GM18526 (cell line): ENCODE results near the gene WDR93.
A peak's percentile ranks its signal among the peaks of the same experiment; 100 is the strongest.

Experiments
- POLR2A ChIP-seq: IDR thresholded peaks from 3 replicates; pipeline ENCODE4 v1.6.1; 2011; ENCODE audit not compliant: insufficient read length; ENCODE audit errors: extremely low read depth

The WDR93 gene

DNA sequence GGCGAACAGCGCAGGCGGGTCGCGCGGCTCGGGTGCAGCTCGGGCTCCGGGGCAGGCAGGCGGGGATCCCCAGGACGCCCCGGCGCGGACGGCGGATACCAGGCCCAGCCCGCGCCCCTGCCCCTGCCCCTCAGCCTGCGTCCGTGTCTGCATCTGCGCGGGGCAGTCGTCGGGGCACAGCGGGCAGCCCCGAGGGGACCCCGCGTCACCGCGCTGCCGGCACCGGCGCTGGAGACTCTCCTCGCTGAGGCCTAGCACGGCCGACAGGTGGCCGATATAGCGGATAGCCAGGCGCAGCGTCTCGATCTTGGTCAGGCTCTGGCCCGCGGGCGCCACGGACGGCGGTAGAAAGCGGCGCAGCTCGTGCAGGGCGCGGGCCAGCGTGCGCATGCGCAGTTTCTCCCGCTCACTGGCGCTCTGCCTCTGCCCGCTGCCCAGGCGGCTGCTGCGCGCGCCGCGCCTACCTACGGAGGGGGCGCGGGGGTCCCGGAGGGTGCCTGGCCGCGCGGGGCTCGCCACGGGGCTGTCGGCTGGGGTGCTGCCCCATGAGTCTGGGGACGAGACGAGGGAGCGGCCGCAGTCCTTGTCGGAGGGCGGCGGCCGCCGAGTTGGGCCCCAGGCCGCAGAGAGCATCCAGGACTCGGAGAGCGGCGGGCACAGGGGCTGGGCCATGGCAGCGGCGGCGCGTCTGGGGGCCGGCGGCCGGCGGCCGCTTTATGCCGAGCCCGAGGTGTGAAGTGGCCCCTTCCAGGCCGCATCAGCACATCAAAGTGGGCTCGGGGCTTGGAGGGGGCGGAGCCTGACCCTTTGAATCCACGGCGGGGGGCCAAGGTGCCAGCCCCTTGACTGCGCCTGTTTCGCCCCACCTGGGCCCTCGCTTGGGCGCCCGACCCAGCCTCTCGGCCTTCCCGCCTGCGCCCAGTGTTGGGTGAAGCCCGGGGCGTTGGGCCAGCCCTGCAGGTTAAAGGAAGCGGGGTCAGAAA lies 60.2 kb downstream of the WDR93 start, which contains the start of gene MESP1:
Gene MESP1 (minus strand): TSS at position 690 of the 983 bp plus-strand sequence. CDS start 18 bp downstream, at position 672.
- TF ChIP-seq POLR2A = peak; percentile 31

GRCh38 chr15:89751748-89752147 lies 61.1 kb downstream of the WDR93 start:
- TF ChIP-seq POLR2A = no peak

DNA sequence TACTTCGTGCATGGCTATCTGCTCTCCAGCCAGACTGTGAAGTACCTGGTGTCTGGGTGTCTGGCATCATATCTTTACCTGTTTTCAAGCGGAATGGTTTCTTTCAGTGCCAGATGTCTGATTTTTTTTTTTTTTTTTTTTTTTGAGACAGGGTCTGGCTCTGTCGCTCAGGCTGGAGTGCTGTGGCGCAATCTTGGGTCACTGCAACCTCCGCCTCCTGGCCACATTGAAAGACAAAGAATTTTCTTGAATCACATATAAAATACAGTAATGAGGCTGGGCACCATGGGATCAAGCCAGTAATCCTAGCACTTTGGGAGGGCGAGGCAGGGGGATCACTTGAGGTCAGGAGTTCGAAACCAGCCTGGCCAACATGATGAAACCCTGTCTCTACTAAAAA lies 63.2 kb downstream of the WDR93 start:
- TF ChIP-seq POLR2A = no peak

GRCh38 chr15:89754361-89755154 lies 63.9 kb downstream of the WDR93 start:
- no peak for TF ChIP-seq POLR2A

DNA sequence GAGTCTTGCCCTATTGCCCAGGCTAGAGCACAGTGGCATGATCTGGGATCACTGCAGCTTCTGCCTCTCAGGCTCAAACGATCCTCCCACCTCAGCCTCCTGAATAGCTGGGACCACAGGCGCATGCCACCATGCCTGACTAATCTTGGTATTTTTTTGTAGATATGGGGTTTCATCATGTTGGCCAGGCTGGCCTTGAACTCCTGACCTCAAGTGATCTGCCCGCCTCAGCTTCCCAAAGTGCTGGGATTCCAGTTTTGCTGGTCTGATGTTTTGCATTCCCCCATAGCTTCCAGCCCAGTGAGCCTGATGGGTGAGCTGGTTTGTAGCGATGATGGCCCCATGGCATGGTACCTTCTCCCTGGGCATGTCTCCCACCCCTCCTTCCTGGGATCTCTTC lies 65.1 kb downstream of the WDR93 start:
- no peak for TF ChIP-seq POLR2A

GRCh38 chr15:89756897-89757296 lies 66.3 kb downstream of the WDR93 start:
- TF ChIP-seq POLR2A = no peak

GRCh38 chr15:89758283-89758682 lies 67.7 kb downstream of the WDR93 start:
- TF ChIP-seq POLR2A = no peak

- no peak for TF ChIP-seq POLR2A
Measured at GRCh38 chr15:89758981-89759380, 68.4 kb downstream of the WDR93 start.

DNA sequence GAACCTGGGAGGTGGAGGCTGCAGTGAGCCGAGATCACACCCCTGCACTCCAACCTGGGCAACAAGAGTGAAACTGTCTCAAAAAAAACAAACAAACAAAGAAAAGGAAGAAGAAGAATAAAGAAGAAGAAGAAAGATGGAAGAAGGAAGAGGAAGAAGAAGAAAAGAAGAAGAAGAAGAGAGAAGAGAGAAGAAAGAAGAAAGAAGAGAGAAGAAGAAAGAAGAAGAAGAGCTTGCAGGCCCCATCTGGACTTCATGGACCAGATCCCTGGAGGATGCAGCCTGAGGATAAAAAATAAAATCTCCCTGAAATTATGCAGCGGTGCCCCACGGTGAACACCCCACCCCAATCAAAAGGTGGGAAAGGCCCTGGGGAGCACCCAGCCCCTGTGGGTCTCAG lies 69.2 kb downstream of the WDR93 start:
- TF ChIP-seq POLR2A = no peak

GRCh38 chr15:89760303-89761008 lies 69.8 kb downstream of the WDR93 start:
- TF ChIP-seq POLR2A = no peak

- TF ChIP-seq POLR2A = no peak
Measured at GRCh38 chr15:89761009-89761831, 70.6 kb downstream of the WDR93 start.

DNA sequence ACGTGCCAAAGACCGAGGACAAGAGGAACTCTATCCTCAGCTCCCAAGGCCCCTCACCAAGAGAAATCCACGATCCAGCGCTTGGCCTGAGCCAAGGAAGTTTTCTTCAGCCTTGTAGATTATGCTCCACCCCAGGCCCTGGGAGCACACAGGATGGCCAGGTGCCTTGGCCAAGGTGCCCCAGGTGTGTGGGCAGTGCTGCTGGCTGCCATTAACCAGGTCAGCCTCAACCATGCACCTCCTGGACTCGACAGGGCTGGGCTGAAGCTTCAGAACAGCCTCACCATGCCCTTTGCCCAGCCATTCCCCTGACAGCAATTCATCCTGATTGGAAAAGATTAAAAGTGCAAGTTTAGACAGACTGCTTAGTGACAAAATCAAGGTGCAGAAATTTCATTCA lies 71.3 kb downstream of the WDR93 start:
- no peak for TF ChIP-seq POLR2A

GRCh38 chr15:89765694-89766093 lies 75.1 kb downstream of the WDR93 start:
- TF ChIP-seq POLR2A = no peak
